Ovary (tissue), 9 donors: Measurements from ENCODE around the gene CDC42BPB. TPM values are rescaled to one million over a fixed set of nuclear protein-coding genes. Genes with fewer than 3 reads are reported as not detected.

Experiments used
- DNase-seq, 5 donors: peaks; one replicate each; pipeline ENCODE4 v3.0.0-alpha.2; 2019 to 2020
- H3K27ac ChIP-seq, 2 donors: fragments of 200-600 bp; one replicate each; pipeline versions ENCODE4 v1.5.1 to v1.8.0; 2019 to 2022
- H3K27me3 ChIP-seq: fragments of 200-600 bp; one replicate; pipeline ENCODE4 v1.8.0; 2022
- H3K36me3 ChIP-seq: fragments of 200-600 bp; sonication (generic); one replicate; pipeline ENCODE4 v1.5.1; 2019
- H3K4me1 ChIP-seq: one replicate; pipeline ENCODE4 v1.8.1; 2013; ENCODE audit warnings: mild to moderate bottlenecking, moderate library complexity; ENCODE audit not compliant: insufficient read depth
- H3K4me3 ChIP-seq: fragments of 200-600 bp; sonication (generic); one replicate; pipeline ENCODE4 v1.5.1; 2017
- H3K9me3 ChIP-seq, 2 donors: fragments of 200-600 bp in 1 of 2; sonication (generic) in 1 of 2; one replicate each; pipeline versions ENCODE4 v1.5.1 to v1.8.1; 2013 to 2019; ENCODE audit warnings: mild to moderate bottlenecking in 1 of 2, moderate library complexity in 1 of 2
- EP300 ChIP-seq: sonication (generic); formaldehyde crosslinking; IDR thresholded peaks from one replicate; pipeline ENCODE4 v1.6.1; 2017; ENCODE audit warnings: antibody characterized with exemption
- POLR2A ChIP-seq: fragments of 450-650 bp; IDR thresholded peaks from one replicate; pipeline ENCODE4 v1.6.1; 2017; ENCODE audit warnings: antibody characterized with exemption, mild to moderate bottlenecking, moderate library complexity
- WGBS, 3 donors: extraction: QIAGEN DNeasy Blood & Tissue Kit in 1 of 3; methylation state at CpG; one replicate each; pipeline versions ENCODE4 v1.1.5 to v1.1.7; 2013 to 2017; 5-methylcytosine and 5-hydroxymethylcytosine counted together
- intact Hi-C, 4 donors: fragments of 100-400 bp; cut with DNase I; formaldehyde crosslinking; loops; one replicate each; pipeline versions ENCODE4 v1.11.0 to v1.15.1; 2022 to 2023
- polyA plus RNA-seq, 2 donors: library from polyadenylated mRNA; stranded (reverse); fragments of 200-250 nt in 1 of 2; fragments of 350-450 nt in 1 of 2; fragmentation: Illumina TruSeq in 1 of 2; extraction: RNeasy Lipid Tissue Mini Kit (QIAGEN cat#74804) in 1 of 2; gene quantifications; one replicate each; pipeline ENCODE4 v1.2.3, GENCODE V29; 2013 to 2014
- total RNA-seq, 7 donors: library from RNA; depleted of rRNA in 2 of 7; stranded (reverse); fragments of >200 nt in 2 of 7; fragmentation: NEBNext Ultra II Directional in 3 of 7; extraction: Animal tissue kit (Norgen Biotek cat#: 25700) in 3 of 7; gene quantifications; one replicate each; pipeline versions ENCODE4 v1.1.0 to v1.2.4, GENCODE V29; 2016 to 2023
- TF ChIP-seq, protein P1 (sequence below), 3 donors: fragments of 450-650 bp in 2 of 3; fragments of 200-600 bp in 1 of 3; IDR thresholded peaks; one replicate each; pipeline versions ENCODE4 v1.5.1 to v1.8.0; 2016 to 2022; ENCODE audit warnings: antibody characterized with exemption in 3 of 3, mild to moderate bottlenecking in 1 of 3
- donor health status: DM: no; HTN: no; CAD: no; lungs with moderate emphysema.
- donor health status: DM: no; HTN: no; CAD: no.
- donor health status: Bipolar disorder and iron deficiency.
- donor health status: DM: yes; HTN: yes; CAD: no.
- donor health status: DM: no; HTN: no; CAD: no.
- donor health status: DM: yes; HTN: yes; CAD: no.

The CDC42BPB gene
- total and polyA plus RNA-seq, 9 donors = 50.0 to 103 (median 75.1) TPM

DNA sequence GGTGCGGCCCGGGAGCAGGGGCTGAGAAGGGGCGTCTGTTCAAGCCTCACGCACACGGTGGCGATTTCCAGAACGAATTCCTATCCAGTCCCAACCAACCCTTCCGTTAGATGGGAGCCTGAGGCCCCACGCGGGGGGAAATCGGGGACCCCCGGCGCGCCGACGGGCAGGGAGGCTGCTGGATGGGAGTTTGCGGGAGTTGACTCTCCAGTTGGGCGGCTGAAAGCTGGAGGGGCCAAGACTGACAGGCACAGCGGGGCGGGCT, 47.0 kb upstream of the CDC42BPB start:
- intact Hi-C loops = loop anchor here in 3 of 4 donors (2.0 to 5.0 kb wide), 4 partner anchors 82 to 188 kb away; no protein-coding TSS in a partner anchor
- no peaks in the 10 kb centered on the region for H3K27me3 ChIP-seq
- H3K4me3 ChIP-seq = no peak overlapping the region
- 3 to 7% (median 5%) methylated on average over 13 to 20 of the region's 20 CpGs for WGBS, 3 donors
- no peak overlapping the region for H3K27ac ChIP-seq
- TF ChIP-seq POLR2A = no peak
- TF ChIP-seq EP300 = no peak
- TF ChIP-seq, protein P1, sequence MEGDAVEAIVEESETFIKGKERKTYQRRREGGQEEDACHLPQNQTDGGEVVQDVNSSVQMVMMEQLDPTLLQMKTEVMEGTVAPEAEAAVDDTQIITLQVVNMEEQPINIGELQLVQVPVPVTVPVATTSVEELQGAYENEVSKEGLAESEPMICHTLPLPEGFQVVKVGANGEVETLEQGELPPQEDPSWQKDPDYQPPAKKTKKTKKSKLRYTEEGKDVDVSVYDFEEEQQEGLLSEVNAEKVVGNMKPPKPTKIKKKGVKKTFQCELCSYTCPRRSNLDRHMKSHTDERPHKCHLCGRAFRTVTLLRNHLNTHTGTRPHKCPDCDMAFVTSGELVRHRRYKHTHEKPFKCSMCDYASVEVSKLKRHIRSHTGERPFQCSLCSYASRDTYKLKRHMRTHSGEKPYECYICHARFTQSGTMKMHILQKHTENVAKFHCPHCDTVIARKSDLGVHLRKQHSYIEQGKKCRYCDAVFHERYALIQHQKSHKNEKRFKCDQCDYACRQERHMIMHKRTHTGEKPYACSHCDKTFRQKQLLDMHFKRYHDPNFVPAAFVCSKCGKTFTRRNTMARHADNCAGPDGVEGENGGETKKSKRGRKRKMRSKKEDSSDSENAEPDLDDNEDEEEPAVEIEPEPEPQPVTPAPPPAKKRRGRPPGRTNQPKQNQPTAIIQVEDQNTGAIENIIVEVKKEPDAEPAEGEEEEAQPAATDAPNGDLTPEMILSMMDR (IDR thresholded peaks at IDR 0.05) = no peak
- DNase-seq = no peak
- peaks cover 6% of the 10 kb centered on the region for H3K4me1 ChIP-seq
- H3K9me3 ChIP-seq = no peaks in the 10 kb centered on the region
- H3K36me3 ChIP-seq = no peaks in the 10 kb centered on the region

DNA sequence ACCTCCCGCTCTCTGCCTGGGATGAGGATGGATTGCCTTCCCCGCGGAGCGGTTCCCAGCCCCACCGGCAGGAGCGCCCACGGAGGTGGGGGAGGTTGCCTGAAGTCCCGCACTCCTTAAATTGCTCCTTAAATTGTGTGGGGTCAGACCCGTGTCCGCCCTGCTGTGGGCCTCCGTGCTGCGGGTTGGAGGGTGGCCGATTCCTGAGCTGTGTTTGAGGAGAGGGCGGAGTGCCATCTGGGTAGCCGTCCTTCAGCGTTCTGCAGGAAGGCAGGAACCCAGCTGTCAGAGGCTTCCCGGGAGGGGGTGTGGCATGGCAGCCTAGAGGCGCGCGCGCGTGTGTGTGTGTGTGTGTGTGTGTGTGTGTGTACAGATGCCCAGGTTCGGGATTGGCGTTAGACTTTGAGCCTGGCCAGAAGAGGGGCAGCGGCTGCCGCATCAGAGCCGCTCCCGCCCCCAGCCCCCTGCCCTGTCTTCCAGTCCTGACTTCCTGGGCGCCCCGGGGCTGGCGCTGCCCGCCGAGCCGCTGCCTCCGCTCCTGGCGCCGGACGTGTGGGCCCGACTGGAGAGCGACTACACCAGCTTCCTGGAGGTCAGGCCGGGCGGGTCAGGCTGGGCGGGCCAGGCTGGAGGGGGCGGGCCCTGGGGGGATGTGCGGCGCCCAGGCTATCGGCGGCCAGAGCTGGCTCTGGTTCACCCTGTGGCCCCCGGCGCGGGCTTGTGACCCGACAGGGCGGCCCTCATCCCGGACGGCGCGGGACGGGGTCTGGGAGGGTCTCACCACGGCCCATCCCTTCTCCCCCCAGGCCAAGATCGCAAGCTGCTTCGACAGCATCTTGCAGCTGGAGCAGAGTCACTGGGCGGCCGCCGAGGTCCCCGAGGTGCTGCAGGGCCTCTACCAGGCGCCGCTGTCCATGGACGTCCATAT, 46.4 kb upstream of the CDC42BPB start:
- intact Hi-C loops = loop anchor here in 3 of 4 donors (2.0 to 5.0 kb wide), 4 partner anchors 83 to 189 kb away; no protein-coding TSS in a partner anchor
- peak in 1 of 5 donors; percentile 66 for DNase-seq
- 2 to 7% (median 5%) methylated on average over 42 to 68 of the region's 68 CpGs for WGBS, 3 donors

DNA sequence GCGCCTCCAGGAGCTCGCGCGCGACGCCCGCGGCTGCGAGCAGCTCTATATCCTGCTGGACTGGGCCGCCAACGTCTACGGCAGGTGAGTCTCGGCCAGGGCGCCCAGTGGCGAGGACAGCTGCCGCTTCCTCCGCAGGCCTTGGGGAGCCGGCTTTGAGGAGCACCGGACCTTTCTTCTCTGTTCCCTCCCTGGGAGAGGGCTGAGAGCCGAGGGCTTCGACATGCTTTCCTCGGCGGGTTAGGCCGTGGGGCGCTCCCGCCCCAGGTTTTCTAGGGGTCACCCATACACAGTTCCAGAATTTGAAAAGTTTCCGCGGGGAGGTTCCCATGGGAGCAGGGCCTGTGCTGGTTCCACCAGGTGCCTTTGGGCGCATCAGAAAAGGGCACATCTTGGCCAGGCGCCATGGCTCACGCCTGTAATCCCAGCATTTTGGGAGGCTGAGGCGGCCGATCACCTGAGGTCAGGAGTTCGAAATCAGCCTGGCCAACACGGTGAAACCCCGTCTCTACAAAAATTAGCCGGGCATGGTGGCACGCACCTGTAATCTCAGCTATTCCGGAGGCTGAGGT, 45.4 kb upstream of the CDC42BPB start:
- Histone ChIP-seq H3K36me3 (no peaks in the 10 kb centered on the region), H3K27me3 (no peaks in the 10 kb centered on the region), H3K4me3 (no peak overlapping the region), H3K9me3 (no peaks in the 10 kb centered on the region), H3K4me1 (peaks cover 6% of the 10 kb centered on the region), H3K27ac (no peak overlapping the region)
- intact Hi-C loops = loop anchor here in 1 of 4 donors (5.0 kb wide), 1 partner anchor 190 kb away; no protein-coding TSS in a partner anchor
- WGBS, 3 donors = 28 to 35% (median 32%) methylated on average over 37 to 39 of the region's 39 CpGs
- DNase-seq = no peak
- TF ChIP-seq, protein P1 (IDR thresholded peaks at IDR 0.05) = no peak
- no peak for TF ChIP-seq POLR2A
- TF ChIP-seq EP300 = no peak

More for the DNA sequence above, 46.4 kb upstream of the CDC42BPB start:
- Histone ChIP-seq H3K27me3 (no peaks in the 10 kb centered on the region), H3K36me3 (no peaks in the 10 kb centered on the region), H3K9me3 (no peaks in the 10 kb centered on the region), H3K27ac (no peak overlapping the region), H3K4me3 (peak overlapping the region; percentile 6), H3K4me1 (peaks cover 6% of the 10 kb centered on the region)
- TF ChIP-seq EP300 = no peak
- TF ChIP-seq, protein P1 (IDR thresholded peaks at IDR 0.05) = no peak
- TF ChIP-seq POLR2A = no peak

DNA sequence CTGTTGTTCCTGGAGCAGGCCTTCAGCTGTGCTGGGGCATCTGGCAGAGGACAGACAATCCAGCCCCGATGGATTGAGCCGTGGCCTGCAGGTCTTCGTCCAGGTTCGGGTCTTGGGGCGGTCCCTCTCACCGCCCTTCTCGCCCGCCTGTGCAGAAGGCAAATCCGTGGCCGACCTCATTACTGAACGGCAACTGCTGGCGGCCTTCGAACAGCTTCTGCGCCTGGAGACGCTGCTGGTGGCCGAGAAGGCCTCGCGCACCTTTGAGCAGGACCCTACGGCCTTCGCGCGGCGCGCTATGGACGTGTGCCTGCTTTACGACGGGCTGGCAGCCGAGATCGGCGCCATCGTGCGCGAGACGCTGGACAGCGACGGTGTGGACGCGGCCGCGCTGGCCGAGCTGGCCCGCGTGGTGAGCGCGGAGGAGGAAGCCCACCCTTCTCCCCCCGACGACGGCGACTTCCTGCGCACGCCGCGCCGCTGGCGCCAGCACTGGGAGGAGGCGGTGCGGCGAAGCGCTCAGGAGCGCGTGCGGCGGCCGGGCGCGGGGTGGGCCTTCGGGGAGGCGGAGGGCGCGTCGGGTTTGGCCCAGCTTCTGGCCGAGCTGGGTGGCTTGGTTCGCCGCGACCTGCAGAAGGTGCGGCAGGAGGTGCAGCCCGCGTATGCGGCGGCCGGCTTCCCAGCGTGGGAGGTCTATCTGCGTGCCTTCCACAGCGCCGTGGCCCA, 44.8 kb upstream of the CDC42BPB start:
- Histone ChIP-seq H3K9me3 (no peaks in the 10 kb centered on the region), H3K27me3 (no peaks in the 10 kb centered on the region), H3K36me3 (no peaks in the 10 kb centered on the region), H3K4me1 (peaks cover 6% of the 10 kb centered on the region), H3K27ac (no peak overlapping the region), H3K4me3 (no peak overlapping the region)
- TF ChIP-seq EP300 (no peak), POLR2A (no peak)
- TF ChIP-seq, protein P1 (IDR thresholded peaks at IDR 0.05) = no peak
- intact Hi-C loops = loop anchor here in 1 of 4 donors (5.0 kb wide), 1 partner anchor 190 kb away; no protein-coding TSS in a partner anchor
- 20 to 34% (median 23%) methylated on average over 65 to 85 of the region's 85 CpGs for WGBS, 3 donors
- no peak for DNase-seq
